Activated gamma-delta T cell treated with anti-CD3 and anti-CD28 coated beads, Interleukin-2, amount 50 U/mL, for 16 hours (primary cell): ENCODE results near the gene PRPSAP1.

Experiments
- DNase-seq: peaks from one replicate; pipeline ENCODE4 v3.0.0-alpha.2; 2020; ENCODE audit warnings: low read depth

Gene PRPSAP1

GRCh38 chr17:76383546-76384221 lies 30.0 kb upstream of the PRPSAP1 start:
- DNase-seq = peak; percentile 25

- DNase-seq = peak; percentile 36
Measured at GRCh38 chr17:76382803-76383545, 29.3 kb upstream of the PRPSAP1 start.

- DNase-seq = no peak
Measured at GRCh38 chr17:76382351-76382802, 28.7 kb upstream of the PRPSAP1 start.

- DNase-seq = no peak
Measured at GRCh38 chr17:76381633-76382350, 28.1 kb upstream of the PRPSAP1 start.

GRCh38 chr17:76379646-76380376 lies 26.1 kb upstream of the PRPSAP1 start:
- DNase-seq = no peak

GRCh38 chr17:76379275-76379641 lies 25.5 kb upstream of the PRPSAP1 start:
- DNase-seq = no peak

GRCh38 chr17:76378548-76379274 lies 25.0 kb upstream of the PRPSAP1 start:
- no peak for DNase-seq

GRCh38 chr17:76376318-76377133 lies 22.8 kb upstream of the PRPSAP1 start:
- DNase-seq = no peak

- no peak for DNase-seq
Measured at GRCh38 chr17:76371656-76372628, 18.2 kb upstream of the PRPSAP1 start.

- DNase-seq = no peak
Measured at GRCh38 chr17:76370261-76370993, 16.7 kb upstream of the PRPSAP1 start.

GRCh38 chr17:76369804-76370203 lies 16.1 kb upstream of the PRPSAP1 start:
- no peak for DNase-seq

- DNase-seq = no peak
Measured at GRCh38 chr17:76369379-76369778, 15.7 kb upstream of the PRPSAP1 start.

GRCh38 chr17:76368545-76368944 lies 14.8 kb upstream of the PRPSAP1 start:
- DNase-seq = no peak

GRCh38 chr17:76367642-76368041 lies 13.9 kb upstream of the PRPSAP1 start:
- no peak for DNase-seq

- no peak for DNase-seq
Measured at GRCh38 chr17:76366247-76366646, 12.5 kb upstream of the PRPSAP1 start.

- no peak for DNase-seq
Measured at GRCh38 chr17:76365256-76365903, 11.7 kb upstream of the PRPSAP1 start.

- DNase-seq = no peak
Measured at GRCh38 chr17:76363107-76363842, 9.6 kb upstream of the PRPSAP1 start.

GRCh38 chr17:76360461-76360860 lies 6.7 kb upstream of the PRPSAP1 start:
- DNase-seq = no peak
